ENCODE results near the gene MBD3L3.

Gene MBD3L3

GRCh38 chr19:7010722-7011593, 47.5 kb downstream of the MBD3L3 start:
- Histone ChIP-seq H3K36me3 (no peaks in the 10 kb centered on the region), H3K4me1 (no peaks in the 10 kb centered on the region), H3K27me3 (no peaks in the 10 kb centered on the region), H3K27ac (no peak overlapping the region), H3K9me3 (no peaks in the 10 kb centered on the region), H3K4me3 (no peak overlapping the region)
- no peak for DNase-seq
- intact Hi-C loops (cut with DNase I; ENCODE audit: low total_unique reads) = no loop called here
- no peak for TF ChIP-seq CTCF (IDR thresholded peaks at IDR 0.05)

GRCh38 chr19:7007859-7008258, 50.6 kb downstream of the MBD3L3 start:
- H3K4me3 ChIP-seq = no peak overlapping the region
- no peak overlapping the region for H3K27ac ChIP-seq
- H3K36me3 ChIP-seq = no peaks in the 10 kb centered on the region
- intact Hi-C loops (cut with DNase I; ENCODE audit: low total_unique reads) = no loop called here
- TF ChIP-seq CTCF (IDR thresholded peaks at IDR 0.05) = no peak
- H3K9me3 ChIP-seq = no peaks in the 10 kb centered on the region
- H3K27me3 ChIP-seq = no peaks in the 10 kb centered on the region
- DNase-seq = no peak
- H3K4me1 ChIP-seq = no peaks in the 10 kb centered on the region
